Measurements from ENCODE around the gene CABP7. TPM values are rescaled to one million over a fixed set of nuclear protein-coding genes. Genes with fewer than 3 reads are reported as not detected.

The CABP7 gene
- total and polyA plus RNA-seq, 12 donors, result 0.77 to 15.1 (median 5.9) TPM

DNA sequence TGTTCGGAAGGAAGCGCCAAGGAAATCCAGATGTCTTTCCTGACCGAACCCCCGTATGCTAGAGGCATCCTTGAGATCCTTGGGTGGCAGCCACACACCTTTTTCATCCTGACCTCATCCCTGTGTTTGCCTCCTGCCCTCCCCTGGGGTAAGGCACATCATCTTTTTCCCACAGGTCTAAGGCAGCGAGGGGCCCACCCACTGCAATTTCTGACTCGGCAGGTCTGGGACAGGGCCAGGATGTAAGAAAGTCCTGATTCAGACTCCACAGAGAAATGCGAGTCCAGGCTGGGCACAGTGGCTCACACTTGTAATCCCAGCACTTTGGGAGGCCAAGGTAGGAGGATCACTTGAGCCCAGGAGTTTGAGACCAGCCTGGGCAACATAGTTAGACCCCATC, 36.5 kb downstream of the CABP7 start:
- no peak for TF ChIP-seq POLR2A (IDR thresholded peaks at IDR 0.05)
- TF ChIP-seq, protein P1, sequence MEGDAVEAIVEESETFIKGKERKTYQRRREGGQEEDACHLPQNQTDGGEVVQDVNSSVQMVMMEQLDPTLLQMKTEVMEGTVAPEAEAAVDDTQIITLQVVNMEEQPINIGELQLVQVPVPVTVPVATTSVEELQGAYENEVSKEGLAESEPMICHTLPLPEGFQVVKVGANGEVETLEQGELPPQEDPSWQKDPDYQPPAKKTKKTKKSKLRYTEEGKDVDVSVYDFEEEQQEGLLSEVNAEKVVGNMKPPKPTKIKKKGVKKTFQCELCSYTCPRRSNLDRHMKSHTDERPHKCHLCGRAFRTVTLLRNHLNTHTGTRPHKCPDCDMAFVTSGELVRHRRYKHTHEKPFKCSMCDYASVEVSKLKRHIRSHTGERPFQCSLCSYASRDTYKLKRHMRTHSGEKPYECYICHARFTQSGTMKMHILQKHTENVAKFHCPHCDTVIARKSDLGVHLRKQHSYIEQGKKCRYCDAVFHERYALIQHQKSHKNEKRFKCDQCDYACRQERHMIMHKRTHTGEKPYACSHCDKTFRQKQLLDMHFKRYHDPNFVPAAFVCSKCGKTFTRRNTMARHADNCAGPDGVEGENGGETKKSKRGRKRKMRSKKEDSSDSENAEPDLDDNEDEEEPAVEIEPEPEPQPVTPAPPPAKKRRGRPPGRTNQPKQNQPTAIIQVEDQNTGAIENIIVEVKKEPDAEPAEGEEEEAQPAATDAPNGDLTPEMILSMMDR (IDR thresholded peaks at IDR 0.05), result no peak
- Histone ChIP-seq H3K27me3 (no peaks in the 10 kb centered on the region), H3K36me3 (replicated peaks in 1 of 2) (no peaks in the 10 kb centered on the region), H3K4me1 (replicated peaks in 1 of 2) (no peaks in the 10 kb centered on the region), H3K9me3 (replicated peaks in 1 of 3) (no peaks in the 10 kb centered on the region), H3K4me3 (no peak overlapping the region), H3K27ac (no peak overlapping the region)
- DNase-seq, result no peak
- intact Hi-C loops (cut with DNase I), result no loop called here
- 63 to 88% (median 81%) methylated on average over 2 to 7 of the region's 7 CpGs for WGBS, 4 donors

DNA sequence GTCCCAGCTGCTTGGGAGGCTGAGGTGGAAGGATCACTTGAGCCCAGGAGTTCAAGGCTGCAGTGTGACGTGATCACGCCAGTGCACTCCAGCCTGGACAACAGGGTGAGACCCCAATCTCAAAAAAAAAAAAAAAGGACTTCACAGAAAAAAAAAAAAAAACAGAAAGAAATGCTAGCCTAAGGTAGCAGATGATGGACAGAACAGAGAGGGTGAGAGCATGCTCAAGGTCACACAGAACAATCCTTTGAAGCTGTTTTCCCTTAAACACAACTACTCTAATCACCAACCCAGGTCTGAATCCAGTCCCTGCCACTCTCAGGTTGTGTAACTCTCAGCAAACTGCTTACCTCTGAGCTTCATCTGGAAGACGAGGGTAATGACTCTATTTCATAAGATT, 37.3 kb downstream of the CABP7 start:
- no peaks in the 10 kb centered on the region for H3K4me1 ChIP-seq (replicated peaks in 1 of 2)
- intact Hi-C loops (cut with DNase I), result no loop called here
- no peak for DNase-seq
- 85 to 90% (median 86%) methylated on average over 3 of the region's 3 CpGs for WGBS, 4 donors
- H3K4me3 ChIP-seq, result no peak overlapping the region
- no peaks in the 10 kb centered on the region for H3K9me3 ChIP-seq (replicated peaks in 1 of 3)
- H3K27me3 ChIP-seq, result no peaks in the 10 kb centered on the region
- no peak for TF ChIP-seq POLR2A (IDR thresholded peaks at IDR 0.05)
- TF ChIP-seq, protein P1 (IDR thresholded peaks at IDR 0.05), result no peak
- H3K27ac ChIP-seq, result no peak overlapping the region
- H3K36me3 ChIP-seq (replicated peaks in 1 of 2), result no peaks in the 10 kb centered on the region

DNA sequence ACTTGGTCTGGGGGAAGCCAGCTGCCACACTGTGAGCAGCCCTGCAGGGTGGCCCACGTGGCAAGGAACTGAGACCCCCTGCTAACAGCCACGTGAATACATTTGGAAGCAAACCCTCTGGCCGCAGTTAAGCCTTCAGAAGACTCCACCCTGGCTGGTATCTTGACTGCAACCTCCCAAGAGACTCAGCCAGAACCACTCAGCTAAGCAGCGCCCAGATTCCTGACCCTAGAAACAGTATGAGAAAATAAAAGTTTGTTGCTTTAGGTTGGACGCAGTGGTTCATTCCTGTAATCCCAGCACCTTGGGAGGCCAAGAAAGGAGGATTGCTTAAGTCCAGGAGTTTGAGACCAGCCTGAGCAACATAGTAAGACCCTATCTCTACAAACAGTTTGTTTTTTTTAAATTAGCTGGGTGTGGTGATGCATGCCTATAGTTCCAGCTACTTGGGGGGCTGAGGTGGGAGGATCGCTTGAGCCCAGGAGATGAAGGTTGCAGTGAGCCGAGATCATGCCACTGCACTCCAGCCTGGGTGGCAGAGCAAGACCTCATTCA, 38.3 kb downstream of the CABP7 start:
- Histone ChIP-seq H3K27me3 (no peaks in the 10 kb centered on the region), H3K4me3 (no peak overlapping the region), H3K27ac (no peak overlapping the region), H3K4me1 (replicated peaks in 1 of 2) (no peaks in the 10 kb centered on the region), H3K9me3 (replicated peaks in 1 of 3) (no peaks in the 10 kb centered on the region), H3K36me3 (replicated peaks in 1 of 2) (no peaks in the 10 kb centered on the region)
- 80 to 88% (median 83%) methylated on average over 6 to 7 of the region's 7 CpGs for WGBS, 4 donors
- intact Hi-C loops (cut with DNase I), result no loop called here
- TF ChIP-seq, protein P1 (IDR thresholded peaks at IDR 0.05), result no peak
- TF ChIP-seq POLR2A (IDR thresholded peaks at IDR 0.05), result no peak
- DNase-seq, result no peak

DNA sequence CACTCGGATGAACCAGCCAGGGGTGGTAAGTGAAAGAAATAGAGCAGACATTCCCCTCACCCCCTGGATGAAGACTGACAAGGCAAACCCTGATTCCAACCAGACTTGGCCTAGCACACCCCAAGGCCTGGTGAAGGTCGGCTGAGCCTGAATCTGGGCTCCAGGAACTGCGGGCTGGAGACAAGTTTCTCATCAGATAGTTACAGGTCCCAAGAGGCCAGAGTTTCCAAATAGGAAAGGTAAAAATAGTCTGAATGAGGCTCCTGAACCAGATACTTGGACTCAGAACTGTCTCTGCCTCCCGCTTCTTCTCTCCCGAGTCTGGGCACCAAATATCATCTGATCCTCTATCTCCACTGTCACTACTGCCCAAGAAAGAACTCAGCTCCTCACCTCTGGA, 39.2 kb downstream of the CABP7 start:
- 42 to 65% (median 56%) methylated on average over 5 of the region's 5 CpGs for WGBS, 4 donors
- TF ChIP-seq POLR2A (IDR thresholded peaks at IDR 0.05), result no peak
- TF ChIP-seq, protein P1 (IDR thresholded peaks at IDR 0.05), result no peak
- H3K27me3 ChIP-seq, result no peaks in the 10 kb centered on the region
- no peaks in the 10 kb centered on the region for H3K9me3 ChIP-seq (replicated peaks in 1 of 3)
- intact Hi-C loops (cut with DNase I), result no loop called here
- H3K4me3 ChIP-seq, result no peak overlapping the region
- DNase-seq, result no peak
- H3K36me3 ChIP-seq (replicated peaks in 1 of 2), result no peaks in the 10 kb centered on the region
- no peak overlapping the region for H3K27ac ChIP-seq
- no peaks in the 10 kb centered on the region for H3K4me1 ChIP-seq (replicated peaks in 1 of 2)

Measured in adrenal gland (tissue), 12 donors.